ENCODE measurements around the gene HCN2. TPM values are rescaled to one million over a fixed set of nuclear protein-coding genes. Genes with fewer than 3 reads are reported as not detected.

Gene HCN2
- total RNA-seq, 1 experiment from 2014 or later = not detected

DNA sequence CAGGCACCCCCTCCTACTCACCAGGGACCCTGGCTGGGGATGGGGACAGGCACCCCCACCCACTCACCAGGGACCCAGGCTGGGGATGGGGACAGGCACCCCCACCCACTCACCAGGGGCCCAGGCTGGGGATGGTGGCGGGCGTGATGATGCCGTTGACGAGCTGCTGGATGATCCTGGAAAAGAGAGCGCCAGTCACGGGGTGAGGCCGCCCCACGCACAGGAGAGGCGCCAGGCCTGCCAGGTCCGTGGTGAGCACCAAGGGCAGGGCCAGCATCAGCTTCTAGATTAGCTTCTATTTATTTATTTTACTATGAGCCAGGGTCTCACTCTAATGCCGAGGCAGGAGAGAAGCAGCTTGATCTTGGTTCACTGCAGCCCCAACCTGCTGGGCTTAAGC lies 60.4 kb downstream of the HCN2 start:
- H3K9me3 ChIP-seq (ENCODE audit: low read length) = no peaks in the 10 kb centered on the region
- no peak overlapping the region for H3K4me3 ChIP-seq (ENCODE audit: low read length)
- no peak overlapping the region for H2AFZ ChIP-seq (ENCODE audit: low read length)
- no peaks in the 10 kb centered on the region for H3K4me1 ChIP-seq (ENCODE audit: low read length)
- H3K9me2 ChIP-seq (replicated peaks; ENCODE audit: insufficient read depth, low read length) = no peaks in the 10 kb centered on the region
- no peak for DNase-seq
- peaks cover 29% of the 10 kb centered on the region for H3K79me2 ChIP-seq (ENCODE audit: low read length)
- H4K20me1 ChIP-seq (ENCODE audit: insufficient read depth, low read depth, low read length) = peaks cover 26% of the 10 kb centered on the region
- H3K27me3 ChIP-seq (ENCODE audit: low read length) = no peaks in the 10 kb centered on the region
- no peak overlapping the region for H3K9ac ChIP-seq (ENCODE audit: low read length)
- H3K27ac ChIP-seq (ENCODE audit: low read length) = no peak overlapping the region
- H3K4me2 ChIP-seq (ENCODE audit: low read depth, low read length, poor library complexity, severe bottlenecking) = no peak overlapping the region
- peaks cover 12% of the 10 kb centered on the region for H3K36me3 ChIP-seq (ENCODE audit: insufficient read depth, low read length)

GRCh38 chr19:651114-651818 lies 61.6 kb downstream of the HCN2 start:
- H3K4me2 ChIP-seq (ENCODE audit: low read depth, low read length, poor library complexity, severe bottlenecking) = no peak overlapping the region
- H3K27me3 ChIP-seq (ENCODE audit: low read length) = no peaks in the 10 kb centered on the region
- no peak for DNase-seq
- H3K9me3 ChIP-seq (ENCODE audit: low read length) = no peaks in the 10 kb centered on the region
- H2AFZ ChIP-seq (ENCODE audit: low read length) = no peak overlapping the region
- no peaks in the 10 kb centered on the region for H3K4me1 ChIP-seq (ENCODE audit: low read length)
- H3K4me3 ChIP-seq (ENCODE audit: low read length) = no peak overlapping the region
- H3K79me2 ChIP-seq (ENCODE audit: low read length) = peaks cover 41% of the 10 kb centered on the region
- peaks cover 30% of the 10 kb centered on the region for H4K20me1 ChIP-seq (ENCODE audit: insufficient read depth, low read depth, low read length)
- no peak overlapping the region for H3K9ac ChIP-seq (ENCODE audit: low read length)
- H3K27ac ChIP-seq (ENCODE audit: low read length) = no peak overlapping the region
- H3K36me3 ChIP-seq (ENCODE audit: insufficient read depth, low read length) = peaks cover 16% of the 10 kb centered on the region
- no peaks in the 10 kb centered on the region for H3K9me2 ChIP-seq (replicated peaks; ENCODE audit: insufficient read depth, low read length)

- H3K27ac ChIP-seq (ENCODE audit: low read length) = no peak overlapping the region
- no peaks in the 10 kb centered on the region for H3K9me2 ChIP-seq (replicated peaks; ENCODE audit: insufficient read depth, low read length)
- H3K36me3 ChIP-seq (ENCODE audit: insufficient read depth, low read length) = peaks cover 16% of the 10 kb centered on the region
- H3K79me2 ChIP-seq (ENCODE audit: low read length) = peaks cover 48% of the 10 kb centered on the region
- no peaks in the 10 kb centered on the region for H3K9me3 ChIP-seq (ENCODE audit: low read length)
- no peak overlapping the region for H3K4me2 ChIP-seq (ENCODE audit: low read depth, low read length, poor library complexity, severe bottlenecking)
- H2AFZ ChIP-seq (ENCODE audit: low read length) = no peak overlapping the region
- H4K20me1 ChIP-seq (ENCODE audit: insufficient read depth, low read depth, low read length) = peaks cover 38% of the 10 kb centered on the region
- DNase-seq = no peak
- no peaks in the 10 kb centered on the region for H3K27me3 ChIP-seq (ENCODE audit: low read length)
- no peaks in the 10 kb centered on the region for H3K4me1 ChIP-seq (ENCODE audit: low read length)
- no peak overlapping the region for H3K9ac ChIP-seq (ENCODE audit: low read length)
- no peak overlapping the region for H3K4me3 ChIP-seq (ENCODE audit: low read length)
Observed at GRCh38 chr19:651991-652390, 62.3 kb downstream of the HCN2 start.

- Histone ChIP-seq H3K9me3 (ENCODE audit: low read length) (no peaks in the 10 kb centered on the region), H3K4me3 (ENCODE audit: low read length) (no peak overlapping the region), H3K9me2 (replicated peaks; ENCODE audit: insufficient read depth, low read length) (no peaks in the 10 kb centered on the region), H3K27me3 (ENCODE audit: low read length) (no peaks in the 10 kb centered on the region), H3K27ac (ENCODE audit: low read length) (no peak overlapping the region), H3K79me2 (ENCODE audit: low read length) (peaks cover 55% of the 10 kb centered on the region), H4K20me1 (ENCODE audit: insufficient read depth, low read depth, low read length) (peaks cover 45% of the 10 kb centered on the region), H3K4me2 (ENCODE audit: low read depth, low read length, poor library complexity, severe bottlenecking) (no peak overlapping the region), H2AFZ (ENCODE audit: low read length) (no peak overlapping the region), H3K36me3 (ENCODE audit: insufficient read depth, low read length) (peaks cover 16% of the 10 kb centered on the region), H3K9ac (ENCODE audit: low read length) (no peak overlapping the region), H3K4me1 (ENCODE audit: low read length) (no peaks in the 10 kb centered on the region)
- no peak for DNase-seq
Observed at GRCh38 chr19:652467-653389, 63.0 kb downstream of the HCN2 start.

DNA sequence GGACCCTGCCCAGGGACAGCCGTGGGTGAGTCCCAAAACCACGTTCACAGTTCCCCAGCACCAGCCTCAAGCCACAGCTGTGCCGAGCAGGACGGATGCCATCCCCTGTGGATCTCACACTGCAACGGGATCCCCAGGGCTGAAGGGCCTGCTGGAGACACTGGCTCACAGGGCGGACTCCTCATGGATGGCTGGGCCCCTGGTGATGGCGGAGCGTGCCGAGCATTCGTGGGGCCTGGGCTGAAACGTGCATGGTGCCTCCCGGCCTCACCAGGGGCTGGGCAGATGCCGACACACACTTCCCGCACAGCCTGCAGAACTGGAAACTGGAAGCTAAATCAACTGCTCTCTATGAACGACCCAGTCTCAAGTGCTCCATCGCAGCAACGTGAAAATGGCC lies 63.7 kb downstream of the HCN2 start:
- no peak overlapping the region for H2AFZ ChIP-seq (ENCODE audit: low read length)
- no peak overlapping the region for H3K4me2 ChIP-seq (ENCODE audit: low read depth, low read length, poor library complexity, severe bottlenecking)
- no peak overlapping the region for H3K9ac ChIP-seq (ENCODE audit: low read length)
- H3K27me3 ChIP-seq (ENCODE audit: low read length) = no peaks in the 10 kb centered on the region
- H3K36me3 ChIP-seq (ENCODE audit: insufficient read depth, low read length) = peaks cover 16% of the 10 kb centered on the region
- no peak for DNase-seq
- no peak overlapping the region for H3K27ac ChIP-seq (ENCODE audit: low read length)
- H3K9me3 ChIP-seq (ENCODE audit: low read length) = no peaks in the 10 kb centered on the region
- H4K20me1 ChIP-seq (ENCODE audit: insufficient read depth, low read depth, low read length) = peaks cover 51% of the 10 kb centered on the region
- peaks cover 62% of the 10 kb centered on the region for H3K79me2 ChIP-seq (ENCODE audit: low read length)
- H3K4me3 ChIP-seq (ENCODE audit: low read length) = no peak overlapping the region
- no peaks in the 10 kb centered on the region for H3K9me2 ChIP-seq (replicated peaks; ENCODE audit: insufficient read depth, low read length)
- no peaks in the 10 kb centered on the region for H3K4me1 ChIP-seq (ENCODE audit: low read length)

GRCh38 chr19:655691-656090 lies 66.0 kb downstream of the HCN2 start:
- Histone ChIP-seq H3K4me2 (ENCODE audit: low read depth, low read length, poor library complexity, severe bottlenecking) (no peak overlapping the region), H3K79me2 (ENCODE audit: low read length) (peaks cover 85% of the 10 kb centered on the region), H3K36me3 (ENCODE audit: insufficient read depth, low read length) (peaks cover 20% of the 10 kb centered on the region), H3K9ac (ENCODE audit: low read length) (no peak overlapping the region), H3K27me3 (ENCODE audit: low read length) (no peaks in the 10 kb centered on the region), H3K4me1 (ENCODE audit: low read length) (peaks cover 6% of the 10 kb centered on the region), H3K4me3 (ENCODE audit: low read length) (no peak overlapping the region), H2AFZ (ENCODE audit: low read length) (no peak overlapping the region), H4K20me1 (ENCODE audit: insufficient read depth, low read depth, low read length) (peaks cover 69% of the 10 kb centered on the region), H3K9me3 (ENCODE audit: low read length) (no peaks in the 10 kb centered on the region), H3K9me2 (replicated peaks; ENCODE audit: insufficient read depth, low read length) (no peaks in the 10 kb centered on the region), H3K27ac (ENCODE audit: low read length) (no peak overlapping the region)
- no peak for DNase-seq

GRCh38 chr19:656751-657559 lies 67.3 kb downstream of the HCN2 start:
- Histone ChIP-seq H3K9ac (ENCODE audit: low read length) (no peak overlapping the region), H3K9me2 (replicated peaks; ENCODE audit: insufficient read depth, low read length) (no peaks in the 10 kb centered on the region), H3K27ac (ENCODE audit: low read length) (no peak overlapping the region), H3K4me1 (ENCODE audit: low read length) (peaks cover 15% of the 10 kb centered on the region), H3K4me3 (ENCODE audit: low read length) (no peak overlapping the region), H4K20me1 (ENCODE audit: insufficient read depth, low read depth, low read length) (peaks cover 81% of the 10 kb centered on the region), H3K36me3 (ENCODE audit: insufficient read depth, low read length) (peaks cover 23% of the 10 kb centered on the region), H2AFZ (ENCODE audit: low read length) (no peak overlapping the region), H3K9me3 (ENCODE audit: low read length) (no peaks in the 10 kb centered on the region), H3K79me2 (ENCODE audit: low read length) (peaks cover 94% of the 10 kb centered on the region), H3K27me3 (ENCODE audit: low read length) (no peaks in the 10 kb centered on the region), H3K4me2 (ENCODE audit: low read depth, low read length, poor library complexity, severe bottlenecking) (no peak overlapping the region)
- no peak for DNase-seq

GRCh38 chr19:657611-658010 lies 67.9 kb downstream of the HCN2 start:
- no peak overlapping the region for H3K9ac ChIP-seq (ENCODE audit: low read length)
- H3K9me3 ChIP-seq (ENCODE audit: low read length) = no peaks in the 10 kb centered on the region
- no peaks in the 10 kb centered on the region for H3K27me3 ChIP-seq (ENCODE audit: low read length)
- no peaks in the 10 kb centered on the region for H3K9me2 ChIP-seq (replicated peaks; ENCODE audit: insufficient read depth, low read length)
- H3K4me2 ChIP-seq (ENCODE audit: low read depth, low read length, poor library complexity, severe bottlenecking) = no peak overlapping the region
- H3K4me1 ChIP-seq (ENCODE audit: low read length) = peaks cover 15% of the 10 kb centered on the region
- H4K20me1 ChIP-seq (ENCODE audit: insufficient read depth, low read depth, low read length) = peaks cover 85% of the 10 kb centered on the region
- no peak for DNase-seq
- H3K79me2 ChIP-seq (ENCODE audit: low read length) = peaks cover 96% of the 10 kb centered on the region
- no peak overlapping the region for H2AFZ ChIP-seq (ENCODE audit: low read length)
- H3K27ac ChIP-seq (ENCODE audit: low read length) = no peak overlapping the region
- peaks cover 24% of the 10 kb centered on the region for H3K36me3 ChIP-seq (ENCODE audit: insufficient read depth, low read length)
- no peak overlapping the region for H3K4me3 ChIP-seq (ENCODE audit: low read length)

Data from Karpas-422 (cell line).